PC-9 (cell line): ENCODE measurements around the gene SDK2. TPM values are rescaled to one million over a fixed set of nuclear protein-coding genes. Genes with fewer than 3 reads are reported as not detected.

Experiments used
- BruUV-seq: library from RNA; stranded (reverse); fragments of 400-500 nt; replicated peaks from 2 replicates; lab custom pipeline; 2021; lab: Mats Ljungman, UMichigan
- CTCF ChIA-PET: fragments of 300-600 bp; sonication (Branson Sonifier 250); formaldehyde crosslinking; loops from one replicate; lab custom pipeline; 2022; ENCODE audit warnings: antibody characterized with exemption; lab: Charles Lee
- POLR2A ChIA-PET: fragments of 300-600 bp; sonication (Branson Sonifier 250); formaldehyde crosslinking; loops from one replicate; lab custom pipeline; 2022; ENCODE audit warnings: antibody characterized with exemption; ENCODE audit not compliant: unreplicated experiment; lab: Charles Lee
- DNase-seq, 2 experiments: peaks; one replicate each; pipeline versions ENCODE4 v3.0.0 to v3.0.0-alpha.2; 2015 to 2022; ENCODE audit warnings: mixed read lengths in 1 of 2
- H2AFZ ChIP-seq: fragments of 200-600 bp; sonication (generic); 2 replicates; pipeline ENCODE4 v1.8.1; 2017; ENCODE audit warnings: antibody characterized with exemption
- H3F3A ChIP-seq: fragments of 200-600 bp; sonication (generic); 2 replicates; pipeline ENCODE4 v1.8.1; 2017; ENCODE audit warnings: antibody characterized with exemption, mild to moderate bottlenecking, low read depth; ENCODE audit not compliant: insufficient read depth
- H3K27ac ChIP-seq: fragments of 200-600 bp; sonication (generic); 2 replicates; pipeline ENCODE4 v1.6.1; 2016; ENCODE audit warnings: mixed run types
- H3K27me3 ChIP-seq: fragments of 200-600 bp; sonication (generic); 2 replicates; pipeline ENCODE4 v1.6.1; 2016; ENCODE audit warnings: low read depth, mixed run types; ENCODE audit not compliant: insufficient read depth
- H3K36me3 ChIP-seq: fragments of 200-600 bp; sonication (generic); 2 replicates; pipeline ENCODE4 v1.6.1; 2016; ENCODE audit warnings: low read depth, mixed run types
- H3K4me1 ChIP-seq: fragments of 200-600 bp; sonication (generic); replicated peaks from 2 replicates; pipeline ENCODE4 v1.6.1; 2016; ENCODE audit warnings: mixed run types; ENCODE audit not compliant: insufficient read depth
- H3K4me2 ChIP-seq: fragments of 200-600 bp; sonication (generic); 2 replicates; pipeline ENCODE4 v1.6.1; 2017; ENCODE audit warnings: mixed run types
- H3K4me3 ChIP-seq: fragments of 200-600 bp; sonication (generic); 2 replicates; pipeline ENCODE4 v1.6.1; 2016; ENCODE audit warnings: mixed run types
- H3K79me2 ChIP-seq: fragments of 200-600 bp; sonication (generic); 2 replicates; pipeline ENCODE4 v1.6.1; 2017; ENCODE audit warnings: low read depth, mixed run types
- H3K9me2 ChIP-seq: fragments of 200-600 bp; sonication (generic); 2 replicates; pipeline ENCODE4 v1.8.1; 2017; ENCODE audit warnings: mild to moderate bottlenecking; ENCODE audit not compliant: insufficient read depth
- H3K9me3 ChIP-seq: fragments of 200-600 bp; sonication (generic); 2 replicates; pipeline ENCODE4 v1.8.1; 2016; ENCODE audit warnings: low read depth; ENCODE audit not compliant: insufficient read depth
- H4K20me1 ChIP-seq: fragments of 200-600 bp; sonication (generic); 2 replicates; pipeline ENCODE4 v1.8.1; 2017; ENCODE audit not compliant: insufficient read depth
- CTCF ChIP-seq: fragments of 200-600 bp; sonication (generic); conservative IDR thresholded peaks from 2 replicates; pipeline ENCODE4 v1.6.1; 2017; ENCODE audit warnings: mixed run types, antibody characterized with exemption, mild to moderate bottlenecking, moderate library complexity
- EZH2 ChIP-seq: fragments of 200-600 bp; sonication (generic); IDR thresholded peaks from 2 replicates; pipeline ENCODE4 v1.8.0; 2017; ENCODE audit warnings: antibody characterized with exemption, low read depth
- intact Hi-C: fragments of 100-400 bp; cut with micrococcal nuclease; formaldehyde crosslinking; loops from one replicate; pipeline ENCODE4 v1.10.0; 2022; ENCODE audit not compliant: unreplicated experiment
- total RNA-seq: library from RNA; stranded (reverse); gene quantifications from 2 replicates; pipeline ENCODE4 v1.2.3, GENCODE V29; 2021

Gene SDK2
- total RNA-seq, 1 experiment from 2014 or later, result 0.04 TPM

GRCh38 chr17:73496232-73496631 lies 148.0 kb downstream of the SDK2 start:
- Histone ChIP-seq H4K20me1 (no peaks in the 10 kb centered on the region), H3K4me1 (no peaks in the 10 kb centered on the region), H3K79me2 (no peaks in the 10 kb centered on the region), H3F3A (no peaks in the 10 kb centered on the region), H3K4me3 (no peak overlapping the region), H3K9me2 (no peaks in the 10 kb centered on the region), H3K36me3 (no peaks in the 10 kb centered on the region), H3K4me2 (no peak overlapping the region), H3K27me3 (peaks cover 98% of the 10 kb centered on the region), H2AFZ (no peak overlapping the region), H3K27ac (no peak overlapping the region), H3K9me3 (no peaks in the 10 kb centered on the region)
- BruUV-seq, result no TSS peak
- TF ChIP-seq CTCF (no peak), EZH2 (no peak)
- intact Hi-C loops, result no loop called here
- no peak for DNase-seq
- ChIA-PET CTCF (no interaction called here), POLR2A (no interaction called here)

GRCh38 chr17:73495641-73496040 lies 148.6 kb downstream of the SDK2 start:
- Histone ChIP-seq H3K4me3 (no peak overlapping the region), H3K9me2 (no peaks in the 10 kb centered on the region), H3K27me3 (peaks cover 98% of the 10 kb centered on the region), H3K4me2 (no peak overlapping the region), H3F3A (no peaks in the 10 kb centered on the region), H3K27ac (no peak overlapping the region), H3K79me2 (no peaks in the 10 kb centered on the region), H2AFZ (no peak overlapping the region), H3K9me3 (no peaks in the 10 kb centered on the region), H3K36me3 (no peaks in the 10 kb centered on the region), H3K4me1 (no peaks in the 10 kb centered on the region), H4K20me1 (no peaks in the 10 kb centered on the region)
- intact Hi-C loops, result no loop called here
- no TSS peak for BruUV-seq
- POLR2A ChIA-PET, result no interaction called here
- CTCF ChIA-PET, result no interaction called here
- TF ChIP-seq EZH2 (no peak), CTCF (no peak)
- DNase-seq, result no peak

DNA sequence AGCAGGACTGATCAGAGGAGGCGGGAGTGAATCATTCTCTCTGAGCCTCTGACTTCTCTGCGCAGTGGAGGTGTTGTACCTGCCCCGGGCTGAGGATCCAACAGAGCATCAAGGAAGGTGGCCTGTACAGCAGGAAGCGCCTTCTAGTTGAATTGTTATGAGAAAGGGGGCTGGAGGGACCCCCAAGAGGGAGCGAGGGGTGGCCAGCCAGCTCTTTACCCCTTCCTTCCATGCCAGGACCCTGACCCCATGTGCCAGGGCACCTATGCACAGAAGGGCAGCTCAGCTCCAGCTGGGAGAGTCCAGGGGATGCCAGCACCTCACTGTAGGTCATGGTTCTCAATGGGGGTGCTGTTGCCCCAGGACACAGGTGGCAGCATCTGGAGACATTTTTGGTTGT lies 149.3 kb downstream of the SDK2 start:
- DNase-seq, result no peak
- Histone ChIP-seq H3K4me3 (no peak overlapping the region), H3K4me2 (no peak overlapping the region), H3K27ac (no peak overlapping the region), H3K9me3 (no peaks in the 10 kb centered on the region), H3K79me2 (no peaks in the 10 kb centered on the region), H3K27me3 (peaks cover 98% of the 10 kb centered on the region), H3K36me3 (no peaks in the 10 kb centered on the region), H4K20me1 (no peaks in the 10 kb centered on the region), H3K4me1 (no peaks in the 10 kb centered on the region), H3F3A (no peaks in the 10 kb centered on the region), H3K9me2 (no peaks in the 10 kb centered on the region), H2AFZ (no peak overlapping the region)
- intact Hi-C loops, result no loop called here
- TF ChIP-seq CTCF (no peak), EZH2 (no peak)
- CTCF ChIA-PET, result no interaction called here
- BruUV-seq, result no TSS peak
- POLR2A ChIA-PET, result no interaction called here
